ENCODE data around the gene CTNNA2.

Gene CTNNA2

DNA sequence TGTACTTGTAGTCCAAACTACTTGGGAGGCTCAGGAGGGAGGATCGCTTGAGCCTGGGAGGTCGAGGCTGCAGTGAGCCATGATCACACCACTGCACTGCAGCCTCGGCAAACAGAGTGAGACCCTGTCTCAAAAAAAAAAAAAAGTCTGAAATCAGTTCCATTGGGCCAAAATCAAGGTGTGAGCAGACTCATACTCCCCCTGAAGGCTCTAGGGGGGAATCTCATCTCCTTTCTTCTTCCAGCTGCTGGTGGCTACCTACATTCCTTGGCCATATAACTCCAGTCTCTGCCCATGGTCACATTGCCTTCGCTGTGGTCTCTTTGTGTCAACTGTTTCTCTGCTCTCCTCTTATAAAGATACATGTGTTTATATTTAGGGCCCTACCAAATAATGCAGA lies 557.7 kb downstream of the CTNNA2 start:
- WGBS, 2 donors (ENCODE audit: extremely low coverage in 2 of 2, insufficient read length in 2 of 2, insufficient replicate concordance in 1 of 2) = no CpG with 5 or more reads among the region's 4 CpGs

DNA sequence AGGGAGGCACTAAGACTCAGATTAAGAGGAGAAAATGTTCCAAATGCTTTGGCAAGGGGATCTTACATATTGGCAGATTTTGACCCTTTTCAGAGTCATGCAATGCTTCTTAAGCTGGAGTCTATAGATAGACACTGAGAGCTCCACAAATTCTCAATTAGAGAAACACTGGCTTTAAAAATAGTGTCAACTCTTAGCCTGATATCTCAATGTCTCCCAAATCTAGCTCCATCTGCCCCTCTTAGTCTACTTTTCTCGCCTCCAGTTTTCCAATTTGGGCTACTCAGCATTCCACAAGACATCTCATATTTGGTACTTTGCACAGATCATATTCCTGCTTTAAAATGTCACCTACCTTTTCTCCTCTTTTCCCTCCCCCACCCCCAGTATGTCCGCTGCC lies 559.1 kb downstream of the CTNNA2 start:
- no peak overlapping the region for H2BK12ac ChIP-seq (ENCODE audit: low read length)
- H3K27me3 ChIP-seq (ENCODE audit: control insufficient read depth in 3 of 3, insufficient read depth in 3 of 3, low read depth in 1 of 3, low read length in 3 of 3) = no peaks in the 10 kb centered on the region
- no peak overlapping the region for H4K91ac ChIP-seq (ENCODE audit: low read depth, low read length, poor library complexity)
- H3K18ac ChIP-seq (ENCODE audit: low read length) = no peak overlapping the region
- H2AFZ ChIP-seq (ENCODE audit: low read length) = no peak overlapping the region
- H3K4ac ChIP-seq (ENCODE audit: low read length) = no peak overlapping the region
- no peak overlapping the region for H2BK5ac ChIP-seq (ENCODE audit: low read length)
- no CpG with 5 or more reads among the region's 2 CpGs for WGBS, 2 donors (ENCODE audit: extremely low coverage in 2 of 2, insufficient read length in 2 of 2, insufficient replicate concordance in 1 of 2)
- no peak overlapping the region for H3K9ac ChIP-seq (ENCODE audit: low read depth, low read length, poor library complexity)
- H3K79me1 ChIP-seq (ENCODE audit: low read depth, low read length) = no peaks in the 10 kb centered on the region
- H3K4me1 ChIP-seq (ENCODE audit: control insufficient read depth in 2 of 2, insufficient read depth in 1 of 2, low read depth in 1 of 2, low read length in 2 of 2) = no peaks in the 10 kb centered on the region
- no peak overlapping the region for H2BK15ac ChIP-seq (ENCODE audit: low read length)
- H4K8ac ChIP-seq (ENCODE audit: low read depth, low read length) = no peak overlapping the region
- H3K23ac ChIP-seq (ENCODE audit: low read depth, low read length, poor library complexity) = no peak overlapping the region
- no peaks in the 10 kb centered on the region for H3K36me3 ChIP-seq (replicated peaks in 1 of 2; ENCODE audit: control insufficient read depth in 2 of 2, insufficient read depth in 2 of 2, low read length in 2 of 2)
- DNase-seq (ENCODE audit: low spot score) = no peak
- H3K9me3 ChIP-seq (replicated peaks in 1 of 2; ENCODE audit: control insufficient read depth in 2 of 2, insufficient read depth in 1 of 2, low read depth in 1 of 2, low read length in 2 of 2) = no peaks in the 10 kb centered on the region
- no peak overlapping the region for H3K14ac ChIP-seq (ENCODE audit: low read length)
- H3K4me3 ChIP-seq (ENCODE audit: low read length in 2 of 2) = no peak overlapping the region
- no peak overlapping the region for H2AK5ac ChIP-seq (ENCODE audit: low read depth, low read length)
- no peak overlapping the region for H3K4me2 ChIP-seq (ENCODE audit: insufficient read depth, low read length, poor library complexity, severe bottlenecking)
- no peak overlapping the region for H3K27ac ChIP-seq (replicated peaks; ENCODE audit: low read length)
- no peak overlapping the region for H2BK120ac ChIP-seq (ENCODE audit: low read depth, low read length)

More for the DNA sequence above, 557.7 kb downstream of the CTNNA2 start:
- H3K4me2 ChIP-seq (ENCODE audit: insufficient read depth, low read length, poor library complexity, severe bottlenecking) = no peak overlapping the region
- H4K8ac ChIP-seq (ENCODE audit: low read depth, low read length) = no peak overlapping the region
- H3K9me3 ChIP-seq (replicated peaks in 1 of 2; ENCODE audit: control insufficient read depth in 2 of 2, insufficient read depth in 1 of 2, low read depth in 1 of 2, low read length in 2 of 2) = no peaks in the 10 kb centered on the region
- H4K91ac ChIP-seq (ENCODE audit: low read depth, low read length, poor library complexity) = no peak overlapping the region
- H3K36me3 ChIP-seq (replicated peaks in 1 of 2; ENCODE audit: control insufficient read depth in 2 of 2, insufficient read depth in 2 of 2, low read length in 2 of 2) = no peaks in the 10 kb centered on the region
- H3K14ac ChIP-seq (ENCODE audit: low read length) = no peak overlapping the region
- H2BK15ac ChIP-seq (ENCODE audit: low read length) = no peak overlapping the region
- H3K23ac ChIP-seq (ENCODE audit: low read depth, low read length, poor library complexity) = no peak overlapping the region
- H2BK120ac ChIP-seq (ENCODE audit: low read depth, low read length) = no peak overlapping the region
- no peak overlapping the region for H2BK5ac ChIP-seq (ENCODE audit: low read length)
- H3K79me1 ChIP-seq (ENCODE audit: low read depth, low read length) = no peaks in the 10 kb centered on the region
- H2AFZ ChIP-seq (ENCODE audit: low read length) = no peak overlapping the region
- H3K27ac ChIP-seq (replicated peaks; ENCODE audit: low read length) = no peak overlapping the region
- H2BK12ac ChIP-seq (ENCODE audit: low read length) = no peak overlapping the region
- H3K27me3 ChIP-seq (ENCODE audit: control insufficient read depth in 3 of 3, insufficient read depth in 3 of 3, low read depth in 1 of 3, low read length in 3 of 3) = no peaks in the 10 kb centered on the region
- no peaks in the 10 kb centered on the region for H3K4me1 ChIP-seq (ENCODE audit: control insufficient read depth in 2 of 2, insufficient read depth in 1 of 2, low read depth in 1 of 2, low read length in 2 of 2)
- no peak overlapping the region for H3K9ac ChIP-seq (ENCODE audit: low read depth, low read length, poor library complexity)
- no peak overlapping the region for H3K4me3 ChIP-seq (ENCODE audit: low read length in 2 of 2)
- no peak overlapping the region for H3K18ac ChIP-seq (ENCODE audit: low read length)
- no peak overlapping the region for H2AK5ac ChIP-seq (ENCODE audit: low read depth, low read length)
- H3K4ac ChIP-seq (ENCODE audit: low read length) = no peak overlapping the region
- DNase-seq (ENCODE audit: low spot score) = no peak

DNA sequence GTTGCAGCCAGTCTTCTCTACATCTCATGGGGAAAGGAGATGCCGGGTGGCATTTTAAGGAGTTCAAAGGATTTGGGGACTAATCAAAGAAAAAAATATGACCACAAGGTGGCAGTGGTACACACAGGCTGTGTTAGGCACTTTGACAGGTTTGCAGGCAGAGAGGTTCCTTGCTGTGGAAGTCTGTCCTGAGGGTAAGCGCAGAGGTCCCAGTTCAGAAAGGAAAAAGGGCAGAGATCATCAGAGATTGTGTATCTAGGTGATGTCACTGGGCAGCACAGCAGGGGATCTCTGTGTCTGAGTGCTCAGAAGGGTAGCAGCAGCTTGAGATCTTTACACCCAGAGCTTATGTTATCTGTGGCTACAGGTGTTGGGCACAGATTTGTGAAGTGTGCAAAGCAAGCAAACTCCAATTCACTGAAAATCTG lies 560.3 kb downstream of the CTNNA2 start:
- H3K4me2 ChIP-seq (ENCODE audit: insufficient read depth, low read length, poor library complexity, severe bottlenecking) = no peak overlapping the region
- H3K14ac ChIP-seq (ENCODE audit: low read length) = no peak overlapping the region
- H3K23ac ChIP-seq (ENCODE audit: low read depth, low read length, poor library complexity) = no peak overlapping the region

GRCh38 chr2:80074321-80075070 lies 561.6 kb downstream of the CTNNA2 start:
- H3K4me2 ChIP-seq (ENCODE audit: insufficient read depth, low read length, poor library complexity, severe bottlenecking) = no peak overlapping the region
- no peaks in the 10 kb centered on the region for H3K9me3 ChIP-seq (replicated peaks in 1 of 2; ENCODE audit: control insufficient read depth in 2 of 2, insufficient read depth in 1 of 2, low read depth in 1 of 2, low read length in 2 of 2)
- H3K27ac ChIP-seq (replicated peaks; ENCODE audit: low read length) = no peak overlapping the region
- H3K27me3 ChIP-seq (ENCODE audit: control insufficient read depth in 3 of 3, insufficient read depth in 3 of 3, low read depth in 1 of 3, low read length in 3 of 3) = no peaks in the 10 kb centered on the region
- no peak for DNase-seq (ENCODE audit: low spot score)
- no peak overlapping the region for H3K14ac ChIP-seq (ENCODE audit: low read length)
- no peak overlapping the region for H2AK5ac ChIP-seq (ENCODE audit: low read depth, low read length)
- H4K91ac ChIP-seq (ENCODE audit: low read depth, low read length, poor library complexity) = no peak overlapping the region
- no peaks in the 10 kb centered on the region for H3K79me1 ChIP-seq (ENCODE audit: low read depth, low read length)
- WGBS, 2 donors (ENCODE audit: extremely low coverage in 2 of 2, insufficient read length in 2 of 2, insufficient replicate concordance in 1 of 2) = no CpG with 5 or more reads among the region's 5 CpGs
- no peaks in the 10 kb centered on the region for H3K4me1 ChIP-seq (ENCODE audit: control insufficient read depth in 2 of 2, insufficient read depth in 1 of 2, low read depth in 1 of 2, low read length in 2 of 2)
- no peak overlapping the region for H2AFZ ChIP-seq (ENCODE audit: low read length)
- no peak overlapping the region for H3K4me3 ChIP-seq (ENCODE audit: low read length in 2 of 2)
- no peak overlapping the region for H2BK15ac ChIP-seq (ENCODE audit: low read length)
- H2BK12ac ChIP-seq (ENCODE audit: low read length) = no peak overlapping the region
- no peak overlapping the region for H4K8ac ChIP-seq (ENCODE audit: low read depth, low read length)
- no peak overlapping the region for H3K4ac ChIP-seq (ENCODE audit: low read length)
- no peak overlapping the region for H3K23ac ChIP-seq (ENCODE audit: low read depth, low read length, poor library complexity)
- H2BK5ac ChIP-seq (ENCODE audit: low read length) = no peak overlapping the region
- no peak overlapping the region for H2BK120ac ChIP-seq (ENCODE audit: low read depth, low read length)
- H3K36me3 ChIP-seq (replicated peaks in 1 of 2; ENCODE audit: control insufficient read depth in 2 of 2, insufficient read depth in 2 of 2, low read length in 2 of 2) = no peaks in the 10 kb centered on the region
- no peak overlapping the region for H3K9ac ChIP-seq (ENCODE audit: low read depth, low read length, poor library complexity)
- no peak overlapping the region for H3K18ac ChIP-seq (ENCODE audit: low read length)

More for the DNA sequence above, 560.3 kb downstream of the CTNNA2 start:
- Histone ChIP-seq H3K9me3 (replicated peaks in 1 of 2; ENCODE audit: control insufficient read depth in 2 of 2, insufficient read depth in 1 of 2, low read depth in 1 of 2, low read length in 2 of 2) (no peaks in the 10 kb centered on the region), H2BK15ac (ENCODE audit: low read length) (no peak overlapping the region), H3K79me1 (ENCODE audit: low read depth, low read length) (no peaks in the 10 kb centered on the region), H3K9ac (ENCODE audit: low read depth, low read length, poor library complexity) (no peak overlapping the region), H3K27me3 (ENCODE audit: control insufficient read depth in 3 of 3, insufficient read depth in 3 of 3, low read depth in 1 of 3, low read length in 3 of 3) (no peaks in the 10 kb centered on the region), H2BK12ac (ENCODE audit: low read length) (no peak overlapping the region), H3K4me1 (ENCODE audit: control insufficient read depth in 2 of 2, insufficient read depth in 1 of 2, low read depth in 1 of 2, low read length in 2 of 2) (no peaks in the 10 kb centered on the region), H2AFZ (ENCODE audit: low read length) (no peak overlapping the region), H3K4me3 (ENCODE audit: low read length in 2 of 2) (no peak overlapping the region), H3K4ac (ENCODE audit: low read length) (no peak overlapping the region), H2BK120ac (ENCODE audit: low read depth, low read length) (no peak overlapping the region), H4K91ac (ENCODE audit: low read depth, low read length, poor library complexity) (no peak overlapping the region), H3K36me3 (replicated peaks in 1 of 2; ENCODE audit: control insufficient read depth in 2 of 2, insufficient read depth in 2 of 2, low read length in 2 of 2) (no peaks in the 10 kb centered on the region), H2AK5ac (ENCODE audit: low read depth, low read length) (no peak overlapping the region), H3K18ac (ENCODE audit: low read length) (no peak overlapping the region), H3K27ac (replicated peaks; ENCODE audit: low read length) (no peak overlapping the region), H2BK5ac (ENCODE audit: low read length) (no peak overlapping the region), H4K8ac (ENCODE audit: low read depth, low read length) (no peak overlapping the region)
- peak; percentile 57 for DNase-seq (ENCODE audit: low spot score)
- WGBS, 2 donors (ENCODE audit: extremely low coverage in 2 of 2, insufficient read length in 2 of 2, insufficient replicate concordance in 1 of 2) = no CpG with 5 or more reads among the region's 2 CpGs
